Cardiac muscle cell (in vitro differentiated cells and primary cell): ENCODE data around the gene DDX18. TPM values are rescaled to one million over a fixed set of nuclear protein-coding genes. Genes with fewer than 3 reads are reported as not detected.

Source experiments
- DNase-seq, 2 donors: peaks; one replicate each; pipeline versions ENCODE4 v3.0.0 to v3.0.0-alpha.2; 2010 to 2017; ENCODE audit warnings: low read depth in 1 of 2, low spot score in 1 of 2
- H3K27ac ChIP-seq: fragments of 200-600 bp; sonication (generic); 2 replicates; pipeline ENCODE4 v1.5.1; 2016
- H3K27me3 ChIP-seq: fragments of 200-600 bp; sonication (generic); 2 replicates; pipeline ENCODE4 v1.6.0; 2016; ENCODE audit warnings: control low read depth
- H3K36me3 ChIP-seq: fragments of 200-600 bp; sonication (generic); 2 replicates; pipeline ENCODE4 v1.5.1; 2016; ENCODE audit warnings: control low read depth
- H3K4me1 ChIP-seq: fragments of 200-600 bp; sonication (generic); 2 replicates; pipeline ENCODE4 v1.8.1; 2017; ENCODE audit warnings: low read depth, mild to moderate bottlenecking, mixed run types
- H3K4me3 ChIP-seq: fragments of 200-600 bp; sonication (generic); 2 replicates; pipeline ENCODE4 v1.5.1; 2016; ENCODE audit warnings: mild to moderate bottlenecking
- H3K9me3 ChIP-seq: fragments of 200-600 bp; sonication (generic); 2 replicates; pipeline ENCODE4 v1.5.1; 2017; ENCODE audit warnings: low read depth, mild to moderate bottlenecking, control low read depth
- CTCF ChIP-seq: IDR thresholded peaks from 2 replicates; pipeline ENCODE4 v1.5.1; 2012; ENCODE audit warnings: low read depth, mild to moderate bottlenecking, low read length
- polyA plus RNA-seq: library from polyadenylated mRNA; unstranded; fragments of >200 nt; fragmentation: Nextera tagmentation; extraction: Ambion mirVana; gene quantifications from 2 replicates; pipeline ENCODE4 v1.2.1, GENCODE V29; 2016
- total RNA-seq: library from RNA; depleted of rRNA; stranded (reverse); fragments of >200 nt; gene quantifications from 2 replicates; pipeline ENCODE4 v1.2.3, GENCODE V29; 2016

DDX18 gene
- total and polyA plus RNA-seq, 2 experiments from 2014 or later, result 30.6 to 33.6 TPM

- Histone ChIP-seq H3K4me1 (no peaks in the 10 kb centered on the region), H3K36me3 (peaks cover 50% of the 10 kb centered on the region), H3K27me3 (no peaks in the 10 kb centered on the region), H3K9me3 (no peaks in the 10 kb centered on the region), H3K27ac (no peak overlapping the region), H3K4me3 (no peak overlapping the region)
- no peak for TF ChIP-seq CTCF
- no peak for DNase-seq
Observed at GRCh38 chr2:117828870-117829269, 14.4 kb downstream of the DDX18 start.

- Histone ChIP-seq H3K27me3 (peaks cover 8% of the 10 kb centered on the region), H3K27ac (no peak overlapping the region), H3K4me1 (no peaks in the 10 kb centered on the region), H3K9me3 (no peaks in the 10 kb centered on the region), H3K36me3 (peaks cover 31% of the 10 kb centered on the region), H3K4me3 (no peak overlapping the region)
- no peak for TF ChIP-seq CTCF
- DNase-seq, result no peak
Observed at GRCh38 chr2:117832332-117832731, 17.8 kb downstream of the DDX18 start.

- H3K4me3 ChIP-seq, result no peak overlapping the region
- peaks cover 24% of the 10 kb centered on the region for H3K36me3 ChIP-seq
- H3K27ac ChIP-seq, result no peak overlapping the region
- peaks cover 12% of the 10 kb centered on the region for H3K27me3 ChIP-seq
- peak; percentile 49 to 73 for DNase-seq
- TF ChIP-seq CTCF, result no peak
- H3K4me1 ChIP-seq, result no peaks in the 10 kb centered on the region
- H3K9me3 ChIP-seq, result no peaks in the 10 kb centered on the region
Observed at GRCh38 chr2:117832905-117833613, 18.6 kb downstream of the DDX18 start.

- DNase-seq, result no peak
- Histone ChIP-seq H3K9me3 (no peaks in the 10 kb centered on the region), H3K36me3 (peaks cover 15% of the 10 kb centered on the region), H3K4me3 (no peak overlapping the region), H3K27ac (no peak overlapping the region), H3K4me1 (no peaks in the 10 kb centered on the region), H3K27me3 (peaks cover 12% of the 10 kb centered on the region)
- no peak for TF ChIP-seq CTCF
Observed at GRCh38 chr2:117833911-117834310, 19.4 kb downstream of the DDX18 start.

- no peak for DNase-seq
Observed at GRCh38 chr2:117834992-117835391, 20.5 kb downstream of the DDX18 start.

More at GRCh38 chr2:117834992-117835391, 20.5 kb downstream of the DDX18 start:
- Histone ChIP-seq H3K4me3 (no peak overlapping the region), H3K36me3 (peaks cover 10% of the 10 kb centered on the region), H3K27ac (no peak overlapping the region), H3K4me1 (no peaks in the 10 kb centered on the region), H3K9me3 (no peaks in the 10 kb centered on the region), H3K27me3 (peaks cover 12% of the 10 kb centered on the region)
- TF ChIP-seq CTCF, result no peak
